Upper lobe of right lung (tissue), 1 donor: Measurements from ENCODE around the gene TNS1. TPM values are rescaled to one million over a fixed set of nuclear protein-coding genes. Genes with fewer than 3 reads are reported as not detected.

Experiments
- ATAC-seq: fragments of 200-7000 bp; cut with Tn5 transposase; one replicate; pipeline ENCODE4 v1.9.1; 2020; ENCODE audit warnings: mild to moderate bottlenecking, moderate library complexity
- DNase-seq: peaks from one replicate; pipeline ENCODE4 v3.0.0-alpha.2; 2020
- H3K27ac ChIP-seq: fragments of 200-600 bp; one replicate; pipeline ENCODE4 v1.8.0; 2022
- H3K27me3 ChIP-seq: fragments of 200-600 bp; one replicate; pipeline ENCODE4 v1.8.0; 2022; ENCODE audit warnings: mild to moderate bottlenecking
- H3K36me3 ChIP-seq: fragments of 200-600 bp; one replicate; pipeline ENCODE4 v1.8.0; 2022
- H3K4me1 ChIP-seq: fragments of 200-600 bp; one replicate; pipeline ENCODE4 v1.8.0; 2022
- H3K4me3 ChIP-seq: fragments of 200-600 bp; one replicate; pipeline ENCODE4 v1.8.0; 2022; ENCODE audit warnings: mild to moderate bottlenecking
- H3K9me3 ChIP-seq: fragments of 200-600 bp; one replicate; pipeline ENCODE4 v1.8.0; 2022
- CTCF ChIP-seq: fragments of 200-600 bp; IDR thresholded peaks from one replicate; pipeline ENCODE4 v1.8.0; 2022; ENCODE audit warnings: antibody characterized with exemption
- intact Hi-C: fragments of 100-400 bp; cut with DNase I; formaldehyde crosslinking; loops from one replicate; pipeline ENCODE4 v1.11.0; 2022
- total RNA-seq: library from RNA; stranded (reverse); fragmentation: NEBNext Ultra II Directional; extraction: Animal tissue kit (Norgen Biotek cat#: 25700); gene quantifications from one replicate; pipeline ENCODE4 v1.2.1, GENCODE V29; 2021
- donor health status: DM: no; HTN: yes; CAD: no; lungs with severe emphysema.

The TNS1 gene
- total RNA-seq, 1 donor from 2014 or later: 669 TPM

GRCh38 chr2:217974389-217975005 is 28.3 kb downstream of the TNS1 start:
- peaks cover 21% of the 10 kb centered on the region for H3K4me1 ChIP-seq
- H3K27ac ChIP-seq: no peak overlapping the region
- no peak for ATAC-seq
- H3K4me3 ChIP-seq: no peak overlapping the region
- H3K36me3 ChIP-seq: no peaks in the 10 kb centered on the region
- H3K27me3 ChIP-seq: no peaks in the 10 kb centered on the region
- peak; percentile 27 for DNase-seq
- no peaks in the 10 kb centered on the region for H3K9me3 ChIP-seq
- intact Hi-C loops: no loop called here
- no peak for TF ChIP-seq CTCF

GRCh38 chr2:217973008-217973787 is 29.6 kb downstream of the TNS1 start:
- H3K9me3 ChIP-seq: no peaks in the 10 kb centered on the region
- H3K27ac ChIP-seq: peak overlapping the region; percentile 52
- peaks cover 15% of the 10 kb centered on the region for H3K4me1 ChIP-seq
- H3K4me3 ChIP-seq: no peak overlapping the region
- TF ChIP-seq CTCF: no peak
- intact Hi-C loops: no loop called here
- H3K27me3 ChIP-seq: no peaks in the 10 kb centered on the region
- peak; percentile 33 for DNase-seq
- H3K36me3 ChIP-seq: no peaks in the 10 kb centered on the region
- ATAC-seq: no peak

GRCh38 chr2:217972490-217972889 is 30.3 kb downstream of the TNS1 start:
- Histone ChIP-seq H3K36me3 (no peaks in the 10 kb centered on the region), H3K27ac (no peak overlapping the region), H3K27me3 (no peaks in the 10 kb centered on the region), H3K4me3 (no peak overlapping the region), H3K9me3 (no peaks in the 10 kb centered on the region), H3K4me1 (peaks cover 10% of the 10 kb centered on the region)
- no peak for TF ChIP-seq CTCF
- ATAC-seq (peak; percentile 50), DNase-seq (peak; percentile 17)
- intact Hi-C loops: no loop called here

GRCh38 chr2:217972037-217972436 is 30.8 kb downstream of the TNS1 start:
- Histone ChIP-seq H3K36me3 (no peaks in the 10 kb centered on the region), H3K9me3 (no peaks in the 10 kb centered on the region), H3K4me3 (no peak overlapping the region), H3K27me3 (no peaks in the 10 kb centered on the region), H3K4me1 (peaks cover 10% of the 10 kb centered on the region), H3K27ac (no peak overlapping the region)
- TF ChIP-seq CTCF: no peak
- no peak for ATAC-seq
- DNase-seq: no peak
- intact Hi-C loops: no loop called here

- Histone ChIP-seq H3K27ac (no peak overlapping the region), H3K36me3 (no peaks in the 10 kb centered on the region), H3K4me3 (no peak overlapping the region), H3K4me1 (peaks cover 16% of the 10 kb centered on the region), H3K9me3 (no peaks in the 10 kb centered on the region), H3K27me3 (no peaks in the 10 kb centered on the region)
- DNase-seq (no peak), ATAC-seq (no peak)
- intact Hi-C loops: no loop called here
- no peak for TF ChIP-seq CTCF
These were observed 31.6 kb downstream of the TNS1 start for GRCh38 chr2:217971166-217971565.
